ENCODE measurements around the gene DEFB123.
"Not testable (repeated sequence)": the region's sequence is repeated elsewhere in the genome, so short reads cannot be mapped to it uniquely, and the experiment has no call there.

DEFB123 gene, protein sequence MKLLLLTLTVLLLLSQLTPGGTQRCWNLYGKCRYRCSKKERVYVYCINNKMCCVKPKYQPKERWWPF

DNA sequence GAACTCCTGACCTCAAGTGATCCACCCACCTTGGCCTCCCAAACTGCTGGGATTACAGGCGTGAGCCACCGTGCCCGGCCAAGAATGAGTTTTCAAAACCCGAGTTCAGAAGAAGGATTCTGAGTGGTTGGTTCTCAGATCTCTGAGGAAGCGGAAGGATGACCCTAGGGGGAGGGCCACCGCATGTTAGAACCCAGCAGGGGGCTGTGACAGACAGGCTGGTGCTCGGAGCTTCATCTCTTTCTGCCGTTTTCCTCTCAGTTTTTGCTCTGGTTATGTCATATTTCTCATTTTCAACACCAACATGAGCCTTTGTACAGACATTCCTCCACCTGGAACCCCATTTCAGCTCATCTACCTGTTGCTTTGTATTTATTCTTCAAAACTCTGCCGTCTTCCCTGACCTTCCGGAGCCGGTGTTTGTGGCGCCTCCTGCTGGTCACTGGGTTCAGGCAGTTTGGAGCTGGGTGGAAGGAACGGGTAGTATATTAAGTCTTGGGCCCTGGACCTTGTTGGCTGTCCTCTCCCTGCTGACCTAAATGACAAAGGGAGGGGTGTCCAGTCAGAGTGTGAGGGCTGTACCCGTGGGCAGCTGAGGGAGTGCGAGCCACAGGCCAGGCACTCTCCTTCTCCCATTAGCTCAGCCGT, at the start of gene DEFB123:
Gene DEFB123, plus strand, starts transcription at position 621 of the 648 bp plus-strand sequence. CDS start 67 bp downstream, outside the sequence.
- no peak for DNase-seq

DNA sequence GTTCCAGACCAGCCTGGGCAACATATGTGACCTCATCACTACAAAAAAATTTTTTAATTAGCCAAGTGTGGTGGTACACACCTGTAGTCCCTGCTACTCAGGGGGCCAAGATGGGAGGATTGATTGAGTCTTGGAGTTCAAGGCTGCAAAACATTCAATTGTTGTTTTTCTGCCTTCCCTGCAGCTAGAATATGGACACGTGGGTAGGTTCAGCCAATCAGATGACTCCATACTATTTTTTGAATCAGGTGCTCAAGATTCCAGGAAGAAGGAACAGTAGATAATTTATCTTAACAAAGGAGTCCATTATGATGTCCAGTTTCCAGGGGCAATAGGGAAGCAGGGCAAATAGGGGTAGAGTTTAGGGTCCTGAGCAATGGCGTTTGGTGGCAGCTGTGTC, 47.6 kb upstream of the DEFB123 start:
- DNase-seq, result no peak

DNA sequence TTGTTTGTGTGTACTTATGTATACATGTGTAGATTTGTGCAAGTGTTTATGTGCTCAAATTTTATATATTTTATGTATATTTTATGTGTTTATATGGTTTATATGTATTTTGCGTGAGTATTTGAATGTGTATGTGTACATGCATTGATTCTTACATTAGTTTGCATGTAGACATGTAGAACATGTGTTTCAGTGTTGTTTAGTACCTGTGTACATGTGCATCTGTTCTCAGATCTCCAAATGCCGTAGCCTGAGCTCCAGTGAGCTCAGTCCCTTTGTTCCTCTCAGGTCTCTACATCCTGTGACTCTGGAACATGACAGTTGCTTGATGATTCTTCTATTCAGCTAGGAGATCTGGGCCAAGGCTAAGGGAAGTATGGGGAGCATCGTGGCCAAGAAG, 45.5 kb upstream of the DEFB123 start:
- no peak for DNase-seq

GRCh38 chr20:31403886-31404285, 36.5 kb upstream of the DEFB123 start:
- DNase-seq, result no peak

DNA sequence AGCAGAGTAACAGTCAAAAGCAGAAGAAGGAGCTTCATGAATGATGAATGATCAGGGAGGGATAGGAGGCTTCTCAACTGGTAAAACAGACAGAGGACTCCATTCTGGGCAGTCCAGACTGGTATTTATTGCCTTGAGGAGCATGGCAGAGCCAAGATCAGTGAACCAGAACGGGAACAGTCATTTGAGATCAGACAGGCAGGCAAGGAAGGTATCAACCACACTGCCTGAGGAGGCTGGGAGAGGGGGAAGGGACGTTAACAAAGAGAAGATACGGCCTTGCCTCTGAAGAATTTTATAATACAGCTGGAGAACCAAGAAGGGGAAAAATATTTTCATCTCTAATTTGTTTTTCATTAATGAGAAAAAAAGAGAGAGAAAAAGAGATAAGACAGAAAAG, 34.3 kb upstream of the DEFB123 start, which contains the start of gene DEFB121:
Gene DEFB121, minus strand, starts transcription at position 101 of the 400 bp plus-strand sequence. Its CDS starts 63 bp downstream, at position 38.
- no peak for DNase-seq

DNA sequence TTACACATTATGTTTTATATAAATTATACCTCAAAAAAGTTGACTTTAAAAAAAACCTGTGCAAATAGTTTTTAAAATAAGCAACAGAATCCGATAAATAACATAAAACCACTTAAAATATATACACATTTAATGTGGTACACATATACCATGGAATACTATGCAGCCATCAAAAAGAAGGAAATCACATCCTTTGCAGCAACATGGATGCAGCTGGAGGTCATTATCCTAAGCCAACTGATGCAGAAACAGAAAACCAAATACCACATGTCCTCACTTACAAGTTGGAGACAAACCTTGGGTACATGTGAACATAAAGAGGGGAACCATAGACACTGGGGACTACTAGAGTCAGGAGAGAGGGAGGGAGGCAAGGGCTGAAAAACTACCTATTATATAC, 30.4 kb upstream of the DEFB123 start:
- no peak for DNase-seq

GRCh38 chr20:31414381-31414780, 26.1 kb upstream of the DEFB123 start:
- DNase-seq, result no peak

DNA sequence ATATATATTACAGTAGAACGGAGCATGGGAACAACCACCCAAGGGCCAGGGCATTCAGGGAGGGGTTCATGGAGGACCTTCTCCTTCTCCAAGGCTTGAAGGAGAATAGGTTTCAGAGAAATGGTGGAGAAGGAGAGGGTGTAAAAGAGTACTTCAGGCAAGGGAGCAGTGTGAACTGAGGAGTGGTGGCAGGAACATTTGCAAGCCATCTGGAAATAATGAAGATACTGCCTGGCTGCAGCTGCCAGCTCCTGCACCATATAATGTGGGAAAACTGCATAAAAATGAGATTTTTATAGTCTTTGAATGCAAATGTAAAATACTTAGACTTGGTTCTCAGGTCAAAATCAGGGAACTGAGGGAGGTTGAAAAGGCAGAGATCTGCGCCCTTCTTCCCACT, 24.8 kb upstream of the DEFB123 start:
- no peak for DNase-seq

DNA sequence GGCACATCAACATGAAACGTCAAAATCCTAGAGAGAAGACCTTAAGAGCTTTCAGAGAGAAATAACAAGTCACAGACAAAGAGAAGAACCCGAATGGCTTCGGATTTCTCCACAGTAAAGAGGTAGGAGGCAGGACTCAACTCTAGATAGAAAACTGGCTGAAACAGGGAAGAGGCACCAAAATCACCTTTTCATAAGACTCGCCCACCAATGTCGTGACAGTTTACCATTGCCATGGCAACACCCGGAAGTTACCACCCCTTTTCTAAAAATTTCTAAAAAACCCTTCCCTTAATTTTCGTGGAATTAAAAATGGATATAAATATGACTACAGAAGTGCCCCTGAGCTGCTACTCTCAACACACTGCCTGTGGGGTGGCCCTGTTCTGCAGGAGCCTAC, 22.1 kb upstream of the DEFB123 start:
- DNase-seq, result no peak

DNA sequence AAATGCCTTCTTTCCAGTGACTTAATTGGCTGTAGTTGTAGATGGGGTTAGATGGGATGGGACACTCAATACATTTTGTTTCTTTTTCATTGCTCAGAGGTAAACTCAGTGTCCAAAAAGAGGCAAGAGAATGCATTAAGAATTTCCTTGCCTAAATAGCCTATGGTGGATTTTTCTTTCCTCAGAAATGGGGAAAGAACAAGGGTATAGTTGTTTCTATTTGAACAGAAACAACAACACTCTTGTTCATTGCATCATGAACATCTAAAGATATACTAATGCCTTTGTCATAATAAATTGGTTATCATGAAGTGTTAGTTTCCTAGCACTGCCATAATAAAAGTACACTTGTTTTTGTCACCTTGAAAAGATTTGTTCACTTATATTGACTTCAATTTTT, 14.6 kb upstream of the DEFB123 start:
- DNase-seq, result no peak

GRCh38 chr20:31426891-31427551, 13.4 kb upstream of the DEFB123 start:
- not testable (repeated sequence) for DNase-seq

DNA sequence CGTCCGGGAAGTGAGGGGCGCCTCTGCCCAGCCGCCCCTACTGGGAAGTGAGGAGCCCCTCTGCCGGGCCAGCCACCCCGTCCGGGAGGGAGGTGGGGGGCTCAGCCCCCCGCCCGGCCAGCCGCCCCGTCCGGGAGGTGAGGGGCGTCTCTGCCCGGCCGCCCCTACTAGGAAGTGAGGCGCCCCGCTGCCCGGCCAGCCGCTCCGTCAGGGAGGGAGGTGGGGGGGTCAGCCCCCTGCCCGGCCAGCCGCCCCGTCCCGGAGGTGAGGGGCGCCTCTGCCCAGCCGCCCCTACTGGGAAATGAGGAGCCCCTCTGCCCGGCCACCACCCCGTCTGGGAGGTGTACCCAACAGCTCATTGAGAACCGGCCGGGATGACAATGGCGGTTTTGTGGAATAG, 12.9 kb upstream of the DEFB123 start:
- not testable (repeated sequence) for DNase-seq

DNA sequence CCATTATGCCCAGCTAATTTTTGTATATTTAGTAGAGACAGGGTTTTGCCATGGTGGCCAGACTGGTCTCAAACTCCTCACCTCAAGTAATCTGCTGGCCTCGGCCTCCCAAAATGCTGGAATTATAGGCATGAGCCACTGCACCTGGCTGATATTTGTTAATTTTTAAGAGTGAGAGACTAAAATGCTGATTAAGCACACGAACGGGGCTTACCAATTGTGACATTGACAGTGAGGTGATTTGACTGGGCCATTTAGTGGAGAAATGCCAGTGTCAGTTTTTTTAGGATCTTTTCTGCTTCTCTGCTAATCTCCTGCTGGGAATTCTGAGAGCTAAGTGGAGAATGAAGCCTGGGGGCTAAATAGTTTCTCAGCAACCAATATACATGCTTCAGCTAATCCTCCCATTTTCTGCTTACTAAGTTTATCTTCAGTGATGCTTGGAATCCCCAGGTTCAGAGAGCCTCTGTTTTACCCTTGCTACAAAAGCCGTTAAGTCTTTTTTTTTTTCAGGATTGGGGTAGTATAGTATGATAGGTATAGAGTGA, 9.8 kb upstream of the DEFB123 start:
- peak; percentile 37 for DNase-seq

GRCh38 chr20:31446084-31446819, 5.8 kb downstream of the DEFB123 start:
- no peak for DNase-seq

DNA sequence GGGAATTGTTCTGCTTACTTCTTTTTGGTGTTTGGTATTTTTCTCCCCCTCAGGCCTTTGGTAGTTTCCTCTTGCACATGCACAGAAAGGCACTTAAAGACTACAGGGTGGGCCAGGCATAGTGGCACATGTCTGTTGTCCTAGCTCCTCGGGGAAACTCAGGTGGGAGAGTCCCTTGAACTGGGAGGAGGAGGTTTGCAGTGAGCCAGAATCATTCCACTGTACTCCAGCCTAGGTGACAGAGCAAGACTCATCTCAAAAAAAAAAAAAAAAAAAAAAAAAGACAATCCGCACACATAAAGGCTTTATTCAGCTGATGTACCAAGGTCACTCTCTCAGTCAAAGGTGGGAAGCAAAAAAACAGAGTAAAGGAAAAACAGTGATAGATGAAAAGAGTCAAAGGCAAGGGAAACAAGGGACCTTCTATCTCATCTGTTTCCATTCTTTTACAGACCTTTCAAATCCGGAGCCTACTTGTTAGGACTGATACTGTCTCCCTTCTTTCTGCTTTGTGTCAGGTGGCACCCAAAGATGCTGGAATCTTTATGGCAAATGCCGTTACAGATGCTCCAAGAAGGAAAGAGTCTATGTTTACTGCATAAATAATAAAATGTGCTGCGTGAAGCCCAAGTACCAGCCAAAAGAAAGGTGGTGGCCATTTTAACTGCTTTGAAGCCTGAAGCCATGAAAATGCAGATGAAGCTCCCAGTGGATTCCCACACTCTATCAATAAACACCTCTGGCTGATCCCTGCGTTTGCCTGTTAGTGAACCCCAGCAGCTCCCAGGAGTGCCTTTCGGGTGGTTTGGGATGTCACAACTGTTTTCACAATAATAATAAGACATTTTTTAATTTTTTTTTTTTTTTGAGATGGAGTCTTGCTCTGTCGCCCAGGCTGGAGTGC, 9.3 kb downstream of the DEFB123 start:
- DNase-seq, result no peak

DNA sequence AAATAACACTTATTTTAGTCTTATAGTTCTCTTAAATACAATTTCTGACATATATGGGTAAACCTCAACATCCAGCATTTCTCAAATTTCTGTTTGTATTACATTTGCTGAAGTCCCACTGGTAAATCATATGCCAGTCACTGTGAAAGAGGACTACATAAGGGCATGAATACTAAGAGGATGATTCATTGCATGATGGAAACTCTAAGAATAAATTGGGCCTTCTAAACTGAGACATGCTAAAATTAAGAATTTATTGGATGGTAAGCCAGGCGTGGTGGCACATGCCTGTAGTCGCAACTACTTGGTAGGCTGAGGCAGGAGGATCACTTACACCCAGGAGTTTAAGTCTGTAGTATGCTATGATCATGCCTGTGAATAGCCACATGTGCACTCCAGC, 12.1 kb downstream of the DEFB123 start:
- DNase-seq, result no peak

- DNase-seq, result no peak
Observed at GRCh38 chr20:31454361-31454760, 13.9 kb downstream of the DEFB123 start.

DNA sequence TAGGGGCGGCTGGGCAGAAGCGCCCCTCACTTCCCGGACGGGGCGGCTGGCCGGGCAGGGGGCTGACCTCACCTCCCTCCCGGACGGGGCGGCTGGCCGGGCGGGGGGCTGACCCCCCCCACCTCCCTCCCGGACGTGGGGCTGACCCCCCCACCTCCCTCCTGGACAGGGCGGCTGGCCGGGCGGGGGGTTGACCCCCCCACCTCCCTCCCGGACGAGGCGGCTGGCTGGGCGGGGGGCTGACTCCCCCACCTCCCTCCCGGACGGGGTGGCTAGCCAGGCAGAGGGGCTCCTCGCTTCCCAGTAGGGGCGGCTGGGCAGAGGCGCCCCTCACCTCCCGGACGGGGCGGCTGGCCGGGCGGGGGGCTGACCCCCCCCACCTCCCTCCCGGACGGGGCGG, 30.5 kb downstream of the DEFB123 start:
- not testable (repeated sequence) for DNase-seq

DNA sequence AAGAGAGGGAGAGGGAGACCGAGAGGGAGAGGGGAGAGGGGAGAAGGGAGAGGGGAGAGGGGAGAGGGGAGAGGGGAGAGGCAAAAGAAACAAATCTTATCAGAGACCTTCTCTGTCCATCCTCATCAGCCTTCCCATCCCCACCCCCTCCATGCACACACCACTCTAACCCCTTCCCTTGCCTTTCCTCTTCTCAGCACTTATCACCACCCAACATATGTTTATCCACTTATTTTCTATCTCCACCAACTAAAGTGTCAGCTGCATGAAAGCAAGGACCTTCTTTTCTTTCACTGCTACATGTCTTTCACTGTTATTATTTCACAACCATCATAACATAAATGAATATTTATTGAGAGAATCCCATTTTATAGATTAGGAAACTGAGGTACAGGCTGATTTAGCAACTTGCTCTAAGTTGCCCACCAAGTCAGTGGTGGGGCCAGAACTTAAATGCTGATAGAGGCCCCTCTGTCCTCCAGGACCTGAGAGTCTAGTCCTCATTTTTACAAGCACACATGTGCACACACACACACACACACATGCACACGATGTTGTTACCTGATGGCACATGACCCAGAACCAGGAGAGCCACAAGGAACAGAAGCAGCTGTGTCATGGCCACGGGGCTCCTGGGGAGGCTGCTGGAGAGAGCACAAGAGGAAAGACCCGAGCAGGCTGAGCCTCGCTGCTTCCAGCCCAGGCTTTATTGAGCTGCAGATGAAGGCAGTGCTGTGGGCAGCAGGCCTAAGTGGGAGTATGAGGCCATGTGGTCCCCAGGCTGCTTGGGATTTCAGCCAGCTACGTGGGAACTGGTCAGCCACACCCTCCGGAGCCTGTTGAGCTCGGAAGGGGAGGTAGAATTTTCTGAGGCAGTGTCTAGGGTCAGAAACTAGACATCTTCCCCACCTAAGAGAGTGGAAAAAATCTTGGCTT, 32.2 kb downstream of the DEFB123 start:
- no peak for DNase-seq

- DNase-seq, result no peak
Observed at GRCh38 chr20:31473331-31474096, 33.1 kb downstream of the DEFB123 start.

GRCh38 chr20:31474097-31474436, 33.6 kb downstream of the DEFB123 start:
- no peak for DNase-seq

Data from retina (tissue), 1 donor.